IPS-11a (cell line): Measurements from ENCODE around the gene CCDC93.
"Not testable (repeated sequence)": the region's sequence is repeated elsewhere in the genome, so short reads cannot be mapped to it uniquely, and the experiment has no call there.

Experiments
- H3K4me3 ChIP-seq: one replicate; pipeline ENCODE4 v1.5.1; 2013; ENCODE audit warnings: low read depth, low read length, control low read depth

The CCDC93 gene

GRCh38 chr2:118046634-118047210, 32.9 kb upstream of the CCDC93 start:
- no peak overlapping the region for H3K4me3 ChIP-seq

GRCh38 chr2:118045286-118045685, 31.4 kb upstream of the CCDC93 start:
- H3K4me3 ChIP-seq = no peak overlapping the region

- no peak overlapping the region for H3K4me3 ChIP-seq
Observed at GRCh38 chr2:118044854-118045253, 31.0 kb upstream of the CCDC93 start.

GRCh38 chr2:118044103-118044716, 30.3 kb upstream of the CCDC93 start:
- no peak overlapping the region for H3K4me3 ChIP-seq

GRCh38 chr2:118040891-118041290, 27.0 kb upstream of the CCDC93 start:
- no peak overlapping the region for H3K4me3 ChIP-seq

GRCh38 chr2:118032169-118033013, 18.5 kb upstream of the CCDC93 start:
- H3K4me3 ChIP-seq = no peak overlapping the region

- H3K4me3 ChIP-seq = no peak overlapping the region
Observed at GRCh38 chr2:118031566-118031965, 17.7 kb upstream of the CCDC93 start.

GRCh38 chr2:118029025-118029424, 15.2 kb upstream of the CCDC93 start:
- no peak overlapping the region for H3K4me3 ChIP-seq

- H3K4me3 ChIP-seq = no peak overlapping the region
Observed at GRCh38 chr2:118021356-118021755, 7.5 kb upstream of the CCDC93 start.

GRCh38 chr2:118019821-118020220, 6.0 kb upstream of the CCDC93 start:
- no peak overlapping the region for H3K4me3 ChIP-seq

GRCh38 chr2:118016911-118017310, 3.0 kb upstream of the CCDC93 start:
- no peak overlapping the region for H3K4me3 ChIP-seq

- H3K4me3 ChIP-seq = not testable (repeated sequence)
Observed at GRCh38 chr2:118015761-118016160, 1.9 kb upstream of the CCDC93 start.

GRCh38 chr2:118014492-118014824, 588 bp upstream of the CCDC93 start:
- peak overlapping the region; percentile 72 for H3K4me3 ChIP-seq

GRCh38 chr2:118013221-118013723, 598 bp downstream of the CCDC93 start:
- H3K4me3 ChIP-seq = peak overlapping the region; percentile 73

GRCh38 chr2:118012778-118013177, 1.1 kb downstream of the CCDC93 start:
- peak overlapping the region; percentile 73 for H3K4me3 ChIP-seq

GRCh38 chr2:118010473-118010872, 3.4 kb downstream of the CCDC93 start:
- no peak overlapping the region for H3K4me3 ChIP-seq

GRCh38 chr2:118006861-118007260, 7.0 kb downstream of the CCDC93 start:
- H3K4me3 ChIP-seq = no peak overlapping the region

- H3K4me3 ChIP-seq = no peak overlapping the region
Observed at GRCh38 chr2:118006326-118006725, 7.5 kb downstream of the CCDC93 start.

GRCh38 chr2:118003396-118003824, 10.5 kb downstream of the CCDC93 start:
- H3K4me3 ChIP-seq = no peak overlapping the region

GRCh38 chr2:118000041-118000440, 13.8 kb downstream of the CCDC93 start:
- no peak overlapping the region for H3K4me3 ChIP-seq

GRCh38 chr2:117997872-117998454, 15.9 kb downstream of the CCDC93 start:
- H3K4me3 ChIP-seq = no peak overlapping the region

- H3K4me3 ChIP-seq = no peak overlapping the region
Observed at GRCh38 chr2:117996525-117996924, 17.3 kb downstream of the CCDC93 start.
